ENCODE results near the gene PAOX.
"Not testable (repeated sequence)": the region's sequence is repeated elsewhere in the genome, so short reads cannot be mapped to it uniquely, and the experiment has no call there.

Gene PAOX

GRCh38 chr10:133383551-133383950 lies 4.5 kb downstream of the PAOX start:
- no peak overlapping the region for H3K4me3 ChIP-seq (ENCODE audit: low read length)
- no peaks in the 10 kb centered on the region for H3K36me3 ChIP-seq (ENCODE audit: control insufficient read depth, insufficient read depth, low read length)
- no peaks in the 10 kb centered on the region for H3K4me1 ChIP-seq (ENCODE audit: control insufficient read depth, insufficient read depth, low read length)
- H3K27me3 ChIP-seq (ENCODE audit: control insufficient read depth, insufficient read depth, low read length), result no peaks in the 10 kb centered on the region
- H3K9me3 ChIP-seq (ENCODE audit: control insufficient read depth, low read length), result no peaks in the 10 kb centered on the region
- H3K9ac ChIP-seq (ENCODE audit: low read length), result no peak overlapping the region

- no peaks in the 10 kb centered on the region for H3K4me1 ChIP-seq (ENCODE audit: control insufficient read depth, insufficient read depth, low read length)
- no peaks in the 10 kb centered on the region for H3K36me3 ChIP-seq (ENCODE audit: control insufficient read depth, insufficient read depth, low read length)
- no peaks in the 10 kb centered on the region for H3K27me3 ChIP-seq (ENCODE audit: control insufficient read depth, insufficient read depth, low read length)
- no peak overlapping the region for H3K4me3 ChIP-seq (ENCODE audit: low read length)
- no peak overlapping the region for H3K9ac ChIP-seq (ENCODE audit: low read length)
- H3K9me3 ChIP-seq (ENCODE audit: control insufficient read depth, low read length), result no peaks in the 10 kb centered on the region
These were observed 5.0 kb downstream of the PAOX start for GRCh38 chr10:133384071-133384470.

GRCh38 chr10:133385214-133385613 lies 6.2 kb downstream of the PAOX start:
- Histone ChIP-seq H3K27me3 (ENCODE audit: control insufficient read depth, insufficient read depth, low read length) (no peaks in the 10 kb centered on the region), H3K9me3 (ENCODE audit: control insufficient read depth, low read length) (no peaks in the 10 kb centered on the region), H3K9ac (ENCODE audit: low read length) (no peak overlapping the region), H3K36me3 (ENCODE audit: control insufficient read depth, insufficient read depth, low read length) (no peaks in the 10 kb centered on the region), H3K4me1 (ENCODE audit: control insufficient read depth, insufficient read depth, low read length) (no peaks in the 10 kb centered on the region), H3K4me3 (ENCODE audit: low read length) (no peak overlapping the region)

GRCh38 chr10:133386951-133387350 lies 7.9 kb downstream of the PAOX start:
- not testable (repeated sequence) for H3K27me3 ChIP-seq (ENCODE audit: control insufficient read depth, insufficient read depth, low read length); H3K4me3 ChIP-seq (ENCODE audit: low read length); H3K9me3 ChIP-seq (ENCODE audit: control insufficient read depth, low read length); H3K36me3 ChIP-seq (ENCODE audit: control insufficient read depth, insufficient read depth, low read length); H3K9ac ChIP-seq (ENCODE audit: low read length); H3K4me1 ChIP-seq (ENCODE audit: control insufficient read depth, insufficient read depth, low read length)

GRCh38 chr10:133388236-133388972 lies 9.3 kb downstream of the PAOX start:
- Histone ChIP-seq H3K9ac (ENCODE audit: low read length) (no peak overlapping the region), H3K27me3 (ENCODE audit: control insufficient read depth, insufficient read depth, low read length) (no peaks in the 10 kb centered on the region), H3K4me3 (ENCODE audit: low read length) (no peak overlapping the region), H3K4me1 (ENCODE audit: control insufficient read depth, insufficient read depth, low read length) (no peaks in the 10 kb centered on the region), H3K9me3 (ENCODE audit: control insufficient read depth, low read length) (no peaks in the 10 kb centered on the region), H3K36me3 (ENCODE audit: control insufficient read depth, insufficient read depth, low read length) (no peaks in the 10 kb centered on the region)

GRCh38 chr10:133388973-133389818 lies 10.1 kb downstream of the PAOX start:
- Histone ChIP-seq H3K9me3 (ENCODE audit: control insufficient read depth, low read length) (no peaks in the 10 kb centered on the region), H3K9ac (ENCODE audit: low read length) (peak overlapping the region; percentile 15), H3K4me3 (ENCODE audit: low read length) (no peak overlapping the region), H3K36me3 (ENCODE audit: control insufficient read depth, insufficient read depth, low read length) (no peaks in the 10 kb centered on the region), H3K27me3 (ENCODE audit: control insufficient read depth, insufficient read depth, low read length) (no peaks in the 10 kb centered on the region), H3K4me1 (ENCODE audit: control insufficient read depth, insufficient read depth, low read length) (no peaks in the 10 kb centered on the region)

GRCh38 chr10:133390597-133391248 lies 11.7 kb downstream of the PAOX start:
- peaks cover 6% of the 10 kb centered on the region for H3K4me1 ChIP-seq (ENCODE audit: control insufficient read depth, insufficient read depth, low read length)
- H3K36me3 ChIP-seq (ENCODE audit: control insufficient read depth, insufficient read depth, low read length), result no peaks in the 10 kb centered on the region
- no peak overlapping the region for H3K9ac ChIP-seq (ENCODE audit: low read length)
- H3K27me3 ChIP-seq (ENCODE audit: control insufficient read depth, insufficient read depth, low read length), result no peaks in the 10 kb centered on the region
- H3K9me3 ChIP-seq (ENCODE audit: control insufficient read depth, low read length), result no peaks in the 10 kb centered on the region
- no peak overlapping the region for H3K4me3 ChIP-seq (ENCODE audit: low read length)

GRCh38 chr10:133391249-133391635 lies 12.2 kb downstream of the PAOX start:
- no peaks in the 10 kb centered on the region for H3K36me3 ChIP-seq (ENCODE audit: control insufficient read depth, insufficient read depth, low read length)
- H3K9me3 ChIP-seq (ENCODE audit: control insufficient read depth, low read length), result no peaks in the 10 kb centered on the region
- H3K4me1 ChIP-seq (ENCODE audit: control insufficient read depth, insufficient read depth, low read length), result peaks cover 6% of the 10 kb centered on the region
- no peak overlapping the region for H3K9ac ChIP-seq (ENCODE audit: low read length)
- H3K4me3 ChIP-seq (ENCODE audit: low read length), result no peak overlapping the region
- no peaks in the 10 kb centered on the region for H3K27me3 ChIP-seq (ENCODE audit: control insufficient read depth, insufficient read depth, low read length)

GRCh38 chr10:133391761-133392518 lies 12.9 kb downstream of the PAOX start:
- Histone ChIP-seq H3K4me1 (ENCODE audit: control insufficient read depth, insufficient read depth, low read length) (peaks cover 6% of the 10 kb centered on the region), H3K9me3 (ENCODE audit: control insufficient read depth, low read length) (no peaks in the 10 kb centered on the region), H3K27me3 (ENCODE audit: control insufficient read depth, insufficient read depth, low read length) (no peaks in the 10 kb centered on the region), H3K36me3 (ENCODE audit: control insufficient read depth, insufficient read depth, low read length) (no peaks in the 10 kb centered on the region), H3K9ac (ENCODE audit: low read length) (no peak overlapping the region), H3K4me3 (ENCODE audit: low read length) (no peak overlapping the region)

- Histone ChIP-seq H3K36me3 (ENCODE audit: control insufficient read depth, insufficient read depth, low read length) (no peaks in the 10 kb centered on the region), H3K9ac (ENCODE audit: low read length) (peak overlapping the region; percentile 31), H3K27me3 (ENCODE audit: control insufficient read depth, insufficient read depth, low read length) (no peaks in the 10 kb centered on the region), H3K4me3 (ENCODE audit: low read length) (peak overlapping the region; percentile 60), H3K4me1 (ENCODE audit: control insufficient read depth, insufficient read depth, low read length) (peaks cover 6% of the 10 kb centered on the region), H3K9me3 (ENCODE audit: control insufficient read depth, low read length) (no peaks in the 10 kb centered on the region)
These were observed 14.5 kb downstream of the PAOX start for GRCh38 chr10:133393401-133394063.

GRCh38 chr10:133394064-133394663 lies 15.1 kb downstream of the PAOX start, which contains the start of gene MTG1:
MTG1 (plus strand) TSS chr10:133394157; CDS start chr10:133394221, 64 bp downstream.
- Histone ChIP-seq H3K9ac (ENCODE audit: low read length) (peak within 1 kb of the TSS; percentile 90), H3K4me1 (ENCODE audit: control insufficient read depth, insufficient read depth, low read length) (peaks cover 6% of the 10 kb centered on the region), H3K4me3 (ENCODE audit: low read length) (peak within 1 kb of the TSS; percentile 60), H3K9me3 (ENCODE audit: control insufficient read depth, low read length) (no peaks in the 10 kb centered on the region), H3K36me3 (ENCODE audit: control insufficient read depth, insufficient read depth, low read length) (no peaks in the 10 kb centered on the region), H3K27me3 (ENCODE audit: control insufficient read depth, insufficient read depth, low read length) (no peaks in the 10 kb centered on the region)
